ENCODE measurements around the gene UBIAD1.
A peak's percentile ranks its signal among the peaks of the same experiment; 100 is the strongest.

The UBIAD1 gene

GRCh38 chr1:11272832-11273594 lies at the start of gene UBIAD1:
UBIAD1 (plus strand) TSS chr1:11273198; CDS start chr1:11273532, 334 bp downstream.
- Mint-ChIP-seq H3K27ac (peak within 1 kb of the TSS; percentile 87), H3K36me3 (ENCODE audit: low read depth) (peaks cover 16% of the 10 kb centered on the region), H3K4me3 (peak within 1 kb of the TSS; percentile 89), H3K9me3 (no peaks in the 10 kb centered on the region), H3K4me1 (ENCODE audit: low read depth) (peaks cover 20% of the 10 kb centered on the region), H3K27me3 (ENCODE audit: low read depth) (no peaks in the 10 kb centered on the region)

GRCh38 chr1:11227106-11228077 lies 45.6 kb upstream of the UBIAD1 start:
- H3K4me3 Mint-ChIP-seq = peak overlapping the region; percentile 11
- H3K27ac Mint-ChIP-seq = peak overlapping the region; percentile 14
- H3K4me1 Mint-ChIP-seq (ENCODE audit: low read depth) = peaks cover 7% of the 10 kb centered on the region
- no peaks in the 10 kb centered on the region for H3K9me3 Mint-ChIP-seq
- H3K27me3 Mint-ChIP-seq (ENCODE audit: low read depth) = no peaks in the 10 kb centered on the region
- peaks cover 52% of the 10 kb centered on the region for H3K36me3 Mint-ChIP-seq (ENCODE audit: low read depth)

GRCh38 chr1:11229203-11229602 lies 43.8 kb upstream of the UBIAD1 start:
- no peak overlapping the region for H3K27ac Mint-ChIP-seq
- no peaks in the 10 kb centered on the region for H3K9me3 Mint-ChIP-seq
- no peaks in the 10 kb centered on the region for H3K27me3 Mint-ChIP-seq (ENCODE audit: low read depth)
- H3K4me1 Mint-ChIP-seq (ENCODE audit: low read depth) = peaks cover 7% of the 10 kb centered on the region
- H3K4me3 Mint-ChIP-seq = no peak overlapping the region
- peaks cover 60% of the 10 kb centered on the region for H3K36me3 Mint-ChIP-seq (ENCODE audit: low read depth)

GRCh38 chr1:11233208-11233607 lies 39.8 kb upstream of the UBIAD1 start:
- peaks cover 7% of the 10 kb centered on the region for H3K4me1 Mint-ChIP-seq (ENCODE audit: low read depth)
- no peaks in the 10 kb centered on the region for H3K27me3 Mint-ChIP-seq (ENCODE audit: low read depth)
- H3K27ac Mint-ChIP-seq = no peak overlapping the region
- no peaks in the 10 kb centered on the region for H3K9me3 Mint-ChIP-seq
- H3K4me3 Mint-ChIP-seq = no peak overlapping the region
- peaks cover 61% of the 10 kb centered on the region for H3K36me3 Mint-ChIP-seq (ENCODE audit: low read depth)

GRCh38 chr1:11237356-11237755 lies 35.6 kb upstream of the UBIAD1 start:
- Mint-ChIP-seq H3K36me3 (ENCODE audit: low read depth) (peaks cover 47% of the 10 kb centered on the region), H3K27me3 (ENCODE audit: low read depth) (no peaks in the 10 kb centered on the region), H3K9me3 (no peaks in the 10 kb centered on the region), H3K27ac (peak overlapping the region; percentile 46), H3K4me1 (ENCODE audit: low read depth) (peaks cover 7% of the 10 kb centered on the region), H3K4me3 (no peak overlapping the region)

- H3K4me3 Mint-ChIP-seq = no peak overlapping the region
- peaks cover 42% of the 10 kb centered on the region for H3K36me3 Mint-ChIP-seq (ENCODE audit: low read depth)
- no peak overlapping the region for H3K27ac Mint-ChIP-seq
- H3K4me1 Mint-ChIP-seq (ENCODE audit: low read depth) = peaks cover 7% of the 10 kb centered on the region
- no peaks in the 10 kb centered on the region for H3K27me3 Mint-ChIP-seq (ENCODE audit: low read depth)
- no peaks in the 10 kb centered on the region for H3K9me3 Mint-ChIP-seq
Observed at GRCh38 chr1:11238311-11238710, 34.7 kb upstream of the UBIAD1 start.

GRCh38 chr1:11245248-11245647 lies 27.8 kb upstream of the UBIAD1 start:
- no peaks in the 10 kb centered on the region for H3K9me3 Mint-ChIP-seq
- no peaks in the 10 kb centered on the region for H3K4me1 Mint-ChIP-seq (ENCODE audit: low read depth)
- H3K27me3 Mint-ChIP-seq (ENCODE audit: low read depth) = no peaks in the 10 kb centered on the region
- peaks cover 20% of the 10 kb centered on the region for H3K36me3 Mint-ChIP-seq (ENCODE audit: low read depth)
- no peak overlapping the region for H3K4me3 Mint-ChIP-seq
- peak overlapping the region; percentile 34 for H3K27ac Mint-ChIP-seq

- no peak overlapping the region for H3K4me3 Mint-ChIP-seq
- no peaks in the 10 kb centered on the region for H3K27me3 Mint-ChIP-seq (ENCODE audit: low read depth)
- no peak overlapping the region for H3K27ac Mint-ChIP-seq
- H3K36me3 Mint-ChIP-seq (ENCODE audit: low read depth) = peaks cover 25% of the 10 kb centered on the region
- H3K4me1 Mint-ChIP-seq (ENCODE audit: low read depth) = no peaks in the 10 kb centered on the region
- H3K9me3 Mint-ChIP-seq = no peaks in the 10 kb centered on the region
Observed at GRCh38 chr1:11245904-11246719, 26.9 kb upstream of the UBIAD1 start.

GRCh38 chr1:11248169-11248568 lies 24.8 kb upstream of the UBIAD1 start:
- Mint-ChIP-seq H3K36me3 (ENCODE audit: low read depth) (peaks cover 32% of the 10 kb centered on the region), H3K4me1 (ENCODE audit: low read depth) (no peaks in the 10 kb centered on the region), H3K9me3 (no peaks in the 10 kb centered on the region), H3K27me3 (ENCODE audit: low read depth) (no peaks in the 10 kb centered on the region), H3K4me3 (no peak overlapping the region), H3K27ac (no peak overlapping the region)

- H3K27ac Mint-ChIP-seq = no peak overlapping the region
- peaks cover 45% of the 10 kb centered on the region for H3K36me3 Mint-ChIP-seq (ENCODE audit: low read depth)
- no peaks in the 10 kb centered on the region for H3K9me3 Mint-ChIP-seq
- no peaks in the 10 kb centered on the region for H3K27me3 Mint-ChIP-seq (ENCODE audit: low read depth)
- no peaks in the 10 kb centered on the region for H3K4me1 Mint-ChIP-seq (ENCODE audit: low read depth)
- H3K4me3 Mint-ChIP-seq = no peak overlapping the region
Observed at GRCh38 chr1:11252538-11252937, 20.5 kb upstream of the UBIAD1 start.

GRCh38 chr1:11253226-11253625 lies 19.8 kb upstream of the UBIAD1 start:
- no peak overlapping the region for H3K4me3 Mint-ChIP-seq
- H3K27ac Mint-ChIP-seq = no peak overlapping the region
- H3K4me1 Mint-ChIP-seq (ENCODE audit: low read depth) = no peaks in the 10 kb centered on the region
- H3K36me3 Mint-ChIP-seq (ENCODE audit: low read depth) = peaks cover 47% of the 10 kb centered on the region
- no peaks in the 10 kb centered on the region for H3K9me3 Mint-ChIP-seq
- no peaks in the 10 kb centered on the region for H3K27me3 Mint-ChIP-seq (ENCODE audit: low read depth)

- Mint-ChIP-seq H3K9me3 (no peaks in the 10 kb centered on the region), H3K4me1 (ENCODE audit: low read depth) (peaks cover under 1% of the 10 kb centered on the region), H3K4me3 (no peak overlapping the region), H3K27ac (no peak overlapping the region), H3K36me3 (ENCODE audit: low read depth) (peaks cover 42% of the 10 kb centered on the region), H3K27me3 (ENCODE audit: low read depth) (no peaks in the 10 kb centered on the region)
Observed at GRCh38 chr1:11256299-11256698, 16.7 kb upstream of the UBIAD1 start.

- Mint-ChIP-seq H3K36me3 (ENCODE audit: low read depth) (peaks cover 11% of the 10 kb centered on the region), H3K4me1 (ENCODE audit: low read depth) (peaks cover 15% of the 10 kb centered on the region), H3K27me3 (ENCODE audit: low read depth) (peaks cover 3% of the 10 kb centered on the region), H3K9me3 (no peaks in the 10 kb centered on the region), H3K4me3 (peak within 1 kb of the TSS; percentile 93), H3K27ac (peak within 1 kb of the TSS; percentile 87)
Observed at GRCh38 chr1:11262171-11263049, 10.6 kb upstream of the UBIAD1 start, which contains the start of gene MTOR. MTOR (minus strand) TSS chr1:11262551; CDS start chr1:11259409, 3,142 bp downstream.

Measured in T-helper 1 cell treated with Interleukin-12 subunit alpha and Interleukin-12 subunit beta and Interleukin-4 antibody, amounts not matched to agents 30 μg/mL and 1 μg/mL, for 36 hours (primary cell).